Upper lobe of right lung (tissue), 1 donor: Measurements from ENCODE around the gene INPP5A. TPM values are rescaled to one million over a fixed set of nuclear protein-coding genes. Genes with fewer than 3 reads are reported as not detected.
"Not testable (repeated sequence)": the region's sequence is repeated elsewhere in the genome, so short reads cannot be mapped to it uniquely, and the experiment has no call there.

Experiments used
- ATAC-seq: fragments of 200-7000 bp; cut with Tn5 transposase; one replicate; pipeline ENCODE4 v1.9.1; 2020; ENCODE audit warnings: mild to moderate bottlenecking, moderate library complexity
- DNase-seq: peaks from one replicate; pipeline ENCODE4 v3.0.0-alpha.2; 2020
- H3K27ac ChIP-seq: fragments of 200-600 bp; one replicate; pipeline ENCODE4 v1.8.0; 2022
- H3K27me3 ChIP-seq: fragments of 200-600 bp; one replicate; pipeline ENCODE4 v1.8.0; 2022; ENCODE audit warnings: mild to moderate bottlenecking
- H3K36me3 ChIP-seq: fragments of 200-600 bp; one replicate; pipeline ENCODE4 v1.8.0; 2022
- H3K4me1 ChIP-seq: fragments of 200-600 bp; one replicate; pipeline ENCODE4 v1.8.0; 2022
- H3K4me3 ChIP-seq: fragments of 200-600 bp; one replicate; pipeline ENCODE4 v1.8.0; 2022; ENCODE audit warnings: mild to moderate bottlenecking
- H3K9me3 ChIP-seq: fragments of 200-600 bp; one replicate; pipeline ENCODE4 v1.8.0; 2022
- CTCF ChIP-seq: fragments of 200-600 bp; IDR thresholded peaks from one replicate; pipeline ENCODE4 v1.8.0; 2022; ENCODE audit warnings: antibody characterized with exemption
- intact Hi-C: fragments of 100-400 bp; cut with DNase I; formaldehyde crosslinking; loops from one replicate; pipeline ENCODE4 v1.11.0; 2022
- total RNA-seq: library from RNA; stranded (reverse); fragmentation: NEBNext Ultra II Directional; extraction: Animal tissue kit (Norgen Biotek cat#: 25700); gene quantifications from one replicate; pipeline ENCODE4 v1.2.1, GENCODE V29; 2021
- donor health status: DM: no; HTN: yes; CAD: no; lungs with severe emphysema.

INPP5A gene
- total RNA-seq, 1 donor from 2014 or later: 38.3 TPM

- Histone ChIP-seq H3K9me3 (no peaks in the 10 kb centered on the region), H3K27me3 (peaks cover 65% of the 10 kb centered on the region), H3K36me3 (no peaks in the 10 kb centered on the region), H3K27ac (no peak overlapping the region), H3K4me1 (no peaks in the 10 kb centered on the region), H3K4me3 (no peak overlapping the region)
- no peak for ATAC-seq
- DNase-seq: no peak
- intact Hi-C loops: no loop called here
- TF ChIP-seq CTCF: no peak
These were observed 252.1 kb downstream of the INPP5A start for GRCh38 chr10:132789659-132790148.

- Histone ChIP-seq H3K4me3 (no peak overlapping the region), H3K4me1 (no peaks in the 10 kb centered on the region), H3K27me3 (peaks cover 57% of the 10 kb centered on the region), H3K27ac (no peak overlapping the region), H3K9me3 (no peaks in the 10 kb centered on the region), H3K36me3 (no peaks in the 10 kb centered on the region)
- ATAC-seq (no peak), DNase-seq (no peak)
- no peak for TF ChIP-seq CTCF
- intact Hi-C loops: no loop called here
These were observed 252.9 kb downstream of the INPP5A start for GRCh38 chr10:132790470-132790869.

GRCh38 chr10:132790934-132791829 lies 253.6 kb downstream of the INPP5A start:
- intact Hi-C loops: no loop called here
- no peak for ATAC-seq

GRCh38 chr10:132792099-132792498 lies 254.5 kb downstream of the INPP5A start:
- H3K4me3 ChIP-seq, H3K36me3 ChIP-seq, H3K27ac ChIP-seq, H3K9me3 ChIP-seq, intact Hi-C loops, H3K4me1 ChIP-seq, ATAC-seq, DNase-seq: not testable (repeated sequence)
- H3K27me3 ChIP-seq: peaks cover 45% of the 10 kb centered on the region

More at GRCh38 chr10:132790934-132791829, 253.6 kb downstream of the INPP5A start:
- Histone ChIP-seq H3K27me3 (peaks cover 54% of the 10 kb centered on the region), H3K9me3 (no peaks in the 10 kb centered on the region), H3K4me1 (no peaks in the 10 kb centered on the region), H3K36me3 (no peaks in the 10 kb centered on the region), H3K4me3 (no peak overlapping the region), H3K27ac (no peak overlapping the region)
- TF ChIP-seq CTCF: no peak
- no peak for DNase-seq

GRCh38 chr10:132792796-132793195 lies 255.2 kb downstream of the INPP5A start:
- no peak for TF ChIP-seq CTCF
- no peak for DNase-seq
- ATAC-seq: no peak
- Histone ChIP-seq H3K4me3 (no peak overlapping the region), H3K27me3 (peaks cover 38% of the 10 kb centered on the region), H3K27ac (no peak overlapping the region), H3K9me3 (no peaks in the 10 kb centered on the region), H3K4me1 (no peaks in the 10 kb centered on the region), H3K36me3 (no peaks in the 10 kb centered on the region)
- intact Hi-C loops: no loop called here

- H3K27me3 ChIP-seq: peaks cover 33% of the 10 kb centered on the region
- H3K4me1 ChIP-seq: no peaks in the 10 kb centered on the region
- no peaks in the 10 kb centered on the region for H3K36me3 ChIP-seq
- H3K27ac ChIP-seq: no peak overlapping the region
- no peak for TF ChIP-seq CTCF
- no peak overlapping the region for H3K4me3 ChIP-seq
- intact Hi-C loops: no loop called here
- DNase-seq (no peak), ATAC-seq (no peak)
- H3K9me3 ChIP-seq: no peaks in the 10 kb centered on the region
These were observed 255.6 kb downstream of the INPP5A start for GRCh38 chr10:132793213-132793612.
